GM23338 (cell line): ENCODE measurements around the gene MYO5A. TPM values are rescaled to one million over a fixed set of nuclear protein-coding genes. Genes with fewer than 3 reads are reported as not detected.

ENCODE experiments used
- ATAC-seq: fragments of 200-7000 bp; cut with Tn5 transposase; 3 replicates; pipeline ENCODE4 v1.9.1; 2020
- DNase-seq: peaks from one replicate; pipeline ENCODE4 v3.0.0-alpha.2; 2015; ENCODE audit warnings: low spot score
- H2AFZ ChIP-seq: fragments of 200-600 bp; sonication (generic); 2 replicates; pipeline ENCODE4 v1.8.0; 2016; ENCODE audit warnings: antibody characterized with exemption, mild to moderate bottlenecking, moderate library complexity
- H3F3A ChIP-seq: fragments of 200-600 bp; sonication (generic); replicated peaks from 2 replicates; pipeline ENCODE4 v1.8.0; 2017; ENCODE audit warnings: antibody characterized with exemption, mixed run types, low read depth
- H3K27ac ChIP-seq: fragments of 200-600 bp; sonication (generic); 2 replicates; pipeline ENCODE4 v1.6.1; 2016; ENCODE audit warnings: low read depth
- H3K27me3 ChIP-seq: fragments of 200-600 bp; sonication (generic); 2 replicates; pipeline ENCODE4 v1.8.0; 2016; ENCODE audit warnings: mild to moderate bottlenecking, mixed run types, moderate library complexity; ENCODE audit not compliant: insufficient read depth
- H3K36me3 ChIP-seq: fragments of 200-600 bp; sonication (generic); 2 replicates; pipeline ENCODE4 v1.8.0; 2016; ENCODE audit warnings: mild to moderate bottlenecking; ENCODE audit not compliant: insufficient read depth
- H3K4me1 ChIP-seq: fragments of 200-600 bp; sonication (generic); 2 replicates; pipeline ENCODE4 v1.8.0; 2016; ENCODE audit warnings: mild to moderate bottlenecking, moderate library complexity; ENCODE audit not compliant: insufficient read depth
- H3K4me2 ChIP-seq: fragments of 200-600 bp; sonication (generic); 2 replicates; pipeline ENCODE4 v1.7.1; 2017; ENCODE audit warnings: mixed run types
- H3K4me3 ChIP-seq: fragments of 200-600 bp; sonication (generic); 2 replicates; pipeline ENCODE4 v1.6.1; 2016; ENCODE audit warnings: mixed run types
- H3K79me2 ChIP-seq: fragments of 200-600 bp; sonication (generic); replicated peaks from 2 replicates; pipeline ENCODE4 v1.8.0; 2017; ENCODE audit warnings: mild to moderate bottlenecking; ENCODE audit not compliant: insufficient read depth
- H3K9me2 ChIP-seq: fragments of 200-600 bp; sonication (generic); 2 replicates; pipeline ENCODE4 v1.8.0; 2017; ENCODE audit not compliant: insufficient read depth
- H4K20me1 ChIP-seq: fragments of 200-600 bp; sonication (generic); replicated peaks from 2 replicates; pipeline ENCODE4 v1.8.0; 2017; ENCODE audit warnings: mild to moderate bottlenecking; ENCODE audit not compliant: insufficient read depth
- H3K27ac Mint-ChIP-seq: 2 replicates; pipeline ENCODE4 v1.8.0; 2020; ENCODE audit warnings: inconsistent platforms, mild to moderate bottlenecking, moderate library complexity, mixed read lengths
- H3K27me3 Mint-ChIP-seq: 3 replicates; pipeline ENCODE4 v1.8.0; 2022; ENCODE audit warnings: low read depth, mild to moderate bottlenecking, moderate library complexity, mixed read lengths, inconsistent platforms; ENCODE audit not compliant: insufficient read depth, poor library complexity
- H3K36me3 Mint-ChIP-seq: 3 replicates; pipeline ENCODE4 v1.8.0; 2021; ENCODE audit warnings: low read depth, mild to moderate bottlenecking, inconsistent platforms, moderate library complexity, mixed read lengths
- H3K4me1 Mint-ChIP-seq: 3 replicates; pipeline ENCODE4 v1.8.0; 2020; ENCODE audit warnings: mild to moderate bottlenecking, inconsistent platforms, mixed read lengths
- H3K4me3 Mint-ChIP-seq: 3 replicates; pipeline ENCODE4 v1.8.0; 2021; ENCODE audit warnings: moderate library complexity, mild to moderate bottlenecking, inconsistent platforms, mixed read lengths
- H3K9me3 Mint-ChIP-seq: 3 replicates; pipeline ENCODE4 v1.8.0; 2020; ENCODE audit warnings: moderate library complexity, mild to moderate bottlenecking, inconsistent platforms, mixed read lengths
- CTCF ChIP-seq, 2 experiments: fragments of 200-600 bp in 1 of 2; sonication (generic) in 1 of 2; conservative IDR thresholded peaks; 2 replicates each; pipeline versions ENCODE4 v1.5.1 to v1.6.1; 2016 to 2017; ENCODE audit warnings: antibody characterized with exemption in 2 of 2, low read depth in 2 of 2, mild to moderate bottlenecking in 2 of 2, moderate library complexity in 1 of 2
- ETS1 ChIP-seq: IDR thresholded peaks from 2 replicates; pipeline ENCODE4 v1.6.1; 2016; ENCODE audit warnings: antibody characterized with exemption
- EZH2phosphoT487 ChIP-seq: fragments of 200-600 bp; sonication (generic); IDR thresholded peaks from one replicate; pipeline ENCODE4 v1.8.1; 2018; ENCODE audit warnings: antibody characterized with exemption; ENCODE audit not compliant: unreplicated experiment
- REST ChIP-seq: IDR thresholded peaks from one replicate; pipeline ENCODE4 v1.6.1; 2018; ENCODE audit warnings: antibody characterized with exemption; ENCODE audit not compliant: unreplicated experiment
- STAT1 ChIP-seq: IDR thresholded peaks from one replicate; pipeline ENCODE4 v1.6.1; 2016; ENCODE audit warnings: antibody characterized with exemption; ENCODE audit not compliant: unreplicated experiment
- ZNF331 ChIP-seq: fragments of 250-450 bp; sonication (Bioruptor Pico); IDR thresholded peaks from 2 replicates; pipeline ENCODE4 v1.5.0; 2020; ENCODE audit warnings: low read depth, mild to moderate bottlenecking, moderate library complexity
- polyA plus RNA-seq: library from polyadenylated mRNA; unstranded; fragments of >200 nt; fragmentation: Nextera tagmentation; extraction: Ambion mirVana; gene quantifications from 2 replicates; pipeline ENCODE4 v1.2.1, GENCODE V29; 2016
- total RNA-seq: library from RNA; depleted of rRNA; stranded (reverse); fragments of >200 nt; shearing (Covaris generic); gene quantifications from 2 replicates; pipeline ENCODE4 v1.2.3, GENCODE V29; 2014

The MYO5A gene
- total and polyA plus RNA-seq, 2 experiments from 2014 or later = 5.7 to 31.8 TPM

GRCh38 chr15:52558196-52558595 lies 29.5 kb upstream of the MYO5A start (continued):
- TF ChIP-seq REST = no peak

- H4K20me1 ChIP-seq = peaks cover 46% of the 10 kb centered on the region
- H3K79me2 ChIP-seq = peaks cover 96% of the 10 kb centered on the region
- no peak overlapping the region for H2AFZ ChIP-seq
- Mint-ChIP-seq H3K9me3 (no peaks in the 10 kb centered on the region), H3K36me3 (peaks cover 25% of the 10 kb centered on the region; the same call in 2 of the 3 replicates), H3K27me3 (peaks cover 3% of the 10 kb centered on the region), H3K27ac (no peak overlapping the region), H3K4me3 (no peak overlapping the region), H3K4me1 (peaks cover 16% of the 10 kb centered on the region)
- 0 out of 2 replicates have a peak, but pooled peaks cover 5% of the 10 kb centered on the region for H3K4me1 ChIP-seq
- H3K27me3 ChIP-seq = no peaks in the 10 kb centered on the region
- DNase-seq = no peak
- no peak for TF ChIP-seq STAT1
- no peak for TF ChIP-seq CTCF (conservative IDR thresholded peaks at IDR 0.05; ENCODE audit: low read depth in 2 of 2)
- no peak for TF ChIP-seq ETS1
- H3K27ac ChIP-seq = no peak overlapping the region
- peaks cover 19% of the 10 kb centered on the region; the same call in 1 of the 2 replicates for H3K36me3 ChIP-seq
- no peak for ATAC-seq
- H3K4me2 ChIP-seq = no peak overlapping the region
- no peak overlapping the region for H3K4me3 ChIP-seq
- H3F3A ChIP-seq = no peaks in the 10 kb centered on the region
- H3K9me2 ChIP-seq = no peaks in the 10 kb centered on the region
These were observed 28.6 kb upstream of the MYO5A start for GRCh38 chr15:52557274-52557641.

GRCh38 chr15:52556524-52557273 lies 28.0 kb upstream of the MYO5A start:
- no peak overlapping the region for H3K4me3 ChIP-seq
- no peaks in the 10 kb centered on the region for H3K9me3 Mint-ChIP-seq
- H3K79me2 ChIP-seq = peaks cover 90% of the 10 kb centered on the region
- H3K36me3 ChIP-seq = peaks cover 25% of the 10 kb centered on the region; the same call in 1 of the 2 replicates
- peaks cover 46% of the 10 kb centered on the region for H4K20me1 ChIP-seq
- H3K4me3 Mint-ChIP-seq = no peak overlapping the region
- H3K4me2 ChIP-seq = no peak overlapping the region
- peaks cover 30% of the 10 kb centered on the region; the same call in 2 of the 3 replicates for H3K36me3 Mint-ChIP-seq
- no peaks in the 10 kb centered on the region for H3K9me2 ChIP-seq
- ATAC-seq (no peak), DNase-seq (no peak)
- H3K27me3 ChIP-seq = no peaks in the 10 kb centered on the region
- no peak overlapping the region for H3K27ac Mint-ChIP-seq
- H3K4me1 Mint-ChIP-seq = peaks cover 16% of the 10 kb centered on the region
- 0 out of 2 replicates have a peak, but pooled peaks cover 5% of the 10 kb centered on the region for H3K4me1 ChIP-seq
- H3K27me3 Mint-ChIP-seq = peaks cover 3% of the 10 kb centered on the region
- H2AFZ ChIP-seq = no peak overlapping the region
- no peak overlapping the region for H3K27ac ChIP-seq
- H3F3A ChIP-seq = no peaks in the 10 kb centered on the region
- TF ChIP-seq EZH2phosphoT487 = no peak
- no peak for TF ChIP-seq CTCF (conservative IDR thresholded peaks at IDR 0.05; ENCODE audit: low read depth in 2 of 2)
- no peak for TF ChIP-seq ZNF331 (CRISPR knock-in tag)
- no peak for TF ChIP-seq ETS1
- TF ChIP-seq REST = no peak
